GM18499 (cell line): ENCODE data around the gene NXF3.
"Not testable (repeated sequence)": the region's sequence is repeated elsewhere in the genome, so short reads cannot be mapped to it uniquely, and the experiment has no call there.

Experiments
- ATAC-seq: cut with Tn5 transposase; IDR thresholded peaks from one replicate; pipeline ENCODE4 v1.9.1; 2021; ENCODE audit warnings: moderate number of reproducible peaks; ENCODE audit not compliant: insufficient read depth, unreplicated experiment

Gene NXF3, protein sequence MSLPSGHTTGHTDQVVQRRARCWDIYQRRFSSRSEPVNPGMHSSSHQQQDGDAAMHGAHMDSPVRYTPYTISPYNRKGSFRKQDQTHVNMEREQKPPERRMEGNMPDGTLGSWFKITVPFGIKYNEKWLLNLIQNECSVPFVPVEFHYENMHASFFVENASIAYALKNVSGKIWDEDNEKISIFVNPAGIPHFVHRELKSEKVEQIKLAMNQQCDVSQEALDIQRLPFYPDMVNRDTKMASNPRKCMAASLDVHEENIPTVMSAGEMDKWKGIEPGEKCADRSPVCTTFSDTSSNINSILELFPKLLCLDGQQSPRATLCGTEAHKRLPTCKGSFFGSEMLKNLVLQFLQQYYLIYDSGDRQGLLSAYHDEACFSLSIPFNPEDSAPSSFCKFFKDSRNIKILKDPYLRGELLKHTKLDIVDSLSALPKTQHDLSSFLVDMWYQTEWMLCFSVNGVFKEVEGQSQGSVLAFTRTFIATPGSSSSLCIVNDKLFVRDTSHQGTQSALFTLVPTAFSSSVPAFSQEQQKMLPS

GRCh38 chrX:103092942-103093341 lies at the start of gene NXF3:
TSS of gene NXF3 (minus strand) at chrX:103093143. CDS start at chrX:103093023, 120 bp downstream.
- no peak for ATAC-seq

GRCh38 chrX:103136528-103136927 lies 43.6 kb upstream of the NXF3 start:
- ATAC-seq: not testable (repeated sequence)

DNA sequence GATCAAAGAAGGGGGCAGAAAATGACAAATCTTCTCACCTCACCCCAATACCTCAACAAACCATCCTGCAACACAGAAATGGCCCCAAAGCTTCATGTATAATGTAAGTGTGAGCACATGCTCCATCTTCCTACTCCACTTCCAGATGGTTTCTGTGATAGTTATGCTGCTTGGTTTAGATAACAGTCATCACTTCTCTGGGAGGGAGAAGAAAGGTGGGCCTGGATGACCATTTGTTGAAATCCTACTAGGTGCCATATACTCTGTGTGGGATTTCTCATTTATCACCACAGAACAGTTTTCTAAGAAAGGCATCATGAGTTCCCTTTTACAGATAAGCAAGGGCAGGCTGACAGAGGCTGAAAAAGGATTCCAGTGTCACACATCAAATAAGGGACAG lies 31.3 kb upstream of the NXF3 start:
- ATAC-seq: no peak

DNA sequence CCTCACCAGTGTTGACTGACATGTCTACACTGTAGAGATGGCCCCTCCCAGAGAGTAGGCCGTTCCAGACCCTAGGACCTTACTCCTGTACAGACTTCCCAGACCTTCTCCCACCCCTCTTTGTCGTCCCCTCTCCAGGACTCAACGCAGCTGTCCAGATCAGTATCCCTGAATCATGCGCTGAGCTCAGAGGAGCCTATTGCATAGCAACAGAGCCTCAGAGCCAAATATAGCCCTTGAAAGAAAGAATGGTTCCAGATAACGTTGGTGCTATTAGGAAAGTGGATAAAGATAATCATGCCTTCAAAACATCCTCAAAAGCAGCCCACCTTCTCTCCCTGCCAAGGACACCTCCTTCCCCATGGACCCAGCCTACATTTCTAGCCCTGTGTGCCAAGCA lies 27.8 kb upstream of the NXF3 start:
- no peak for ATAC-seq

GRCh38 chrX:103116970-103117369 lies 24.0 kb upstream of the NXF3 start:
- ATAC-seq: not testable (repeated sequence)

DNA sequence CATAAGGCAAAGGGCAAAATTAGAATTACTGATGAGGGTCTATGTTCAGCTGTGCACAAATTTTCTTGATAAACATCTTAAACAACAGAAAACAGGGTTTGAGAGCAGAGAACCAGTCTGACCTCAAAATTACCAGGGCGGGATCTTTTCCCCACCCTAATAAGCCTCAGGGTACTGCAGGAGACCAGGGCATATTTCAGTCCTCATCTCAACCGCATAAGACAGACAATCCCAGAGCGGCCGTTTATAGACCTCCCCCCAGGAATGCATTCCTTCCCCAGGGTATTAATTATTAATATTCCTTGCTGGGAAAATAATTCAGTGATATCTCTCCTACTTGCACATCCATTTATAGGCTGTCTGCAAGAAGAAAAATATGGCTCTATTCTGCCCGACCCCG lies 16.6 kb upstream of the NXF3 start:
- ATAC-seq: not testable (repeated sequence)

GRCh38 chrX:103107836-103108235 lies 14.9 kb upstream of the NXF3 start:
- ATAC-seq: no peak

GRCh38 chrX:103107227-103107737 lies 14.3 kb upstream of the NXF3 start:
- ATAC-seq: not testable (repeated sequence)

GRCh38 chrX:103104370-103104769 lies 11.4 kb upstream of the NXF3 start:
- ATAC-seq: not testable (repeated sequence)

- not testable (repeated sequence) for ATAC-seq
Measured at GRCh38 chrX:103103866-103104265, 10.9 kb upstream of the NXF3 start.

GRCh38 chrX:103101299-103102042 lies 8.5 kb upstream of the NXF3 start:
- ATAC-seq: no peak

GRCh38 chrX:103100484-103100883 lies 7.5 kb upstream of the NXF3 start:
- no peak for ATAC-seq

GRCh38 chrX:103099691-103100090 lies 6.7 kb upstream of the NXF3 start:
- ATAC-seq: no peak

DNA sequence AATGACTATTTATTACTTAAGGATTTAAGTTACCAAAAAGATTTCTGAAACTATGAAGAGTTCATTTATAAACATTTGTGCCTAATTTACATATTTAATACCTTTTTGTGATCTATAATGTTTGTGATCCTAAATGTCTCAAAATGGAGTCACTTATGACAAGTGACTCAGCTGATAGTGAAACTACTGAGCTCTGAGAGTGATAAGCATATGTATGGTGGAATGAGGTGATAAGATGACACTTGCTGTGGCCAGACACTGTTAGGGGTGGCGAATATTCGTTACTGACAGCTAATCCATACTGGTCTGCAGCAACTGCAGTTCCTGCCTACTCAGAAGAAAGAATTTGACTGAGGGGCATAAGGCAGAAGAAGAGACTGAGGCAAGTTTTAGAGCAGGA lies 5.5 kb upstream of the NXF3 start:
- ATAC-seq: no peak

DNA sequence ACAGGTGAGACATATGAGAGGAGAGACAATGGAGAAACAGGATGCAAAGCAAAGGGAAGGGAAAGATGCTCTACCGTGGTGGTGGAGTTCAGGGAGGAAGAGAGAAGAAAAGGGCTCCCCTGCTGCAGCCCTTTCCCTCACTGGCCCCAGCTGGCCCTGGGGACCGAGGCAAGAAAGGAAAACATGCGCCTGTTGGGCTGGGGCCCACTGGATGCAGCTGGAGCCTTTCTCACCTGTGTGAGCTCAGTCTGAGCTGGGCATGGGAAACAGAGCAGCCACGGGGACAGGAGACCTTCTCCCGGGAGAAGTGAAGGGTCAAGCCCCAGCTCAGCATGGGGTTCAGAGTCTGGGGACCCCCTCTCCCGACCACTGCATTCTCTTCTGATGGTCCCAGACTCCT lies 11.9 kb downstream of the NXF3 start:
- ATAC-seq: no peak

DNA sequence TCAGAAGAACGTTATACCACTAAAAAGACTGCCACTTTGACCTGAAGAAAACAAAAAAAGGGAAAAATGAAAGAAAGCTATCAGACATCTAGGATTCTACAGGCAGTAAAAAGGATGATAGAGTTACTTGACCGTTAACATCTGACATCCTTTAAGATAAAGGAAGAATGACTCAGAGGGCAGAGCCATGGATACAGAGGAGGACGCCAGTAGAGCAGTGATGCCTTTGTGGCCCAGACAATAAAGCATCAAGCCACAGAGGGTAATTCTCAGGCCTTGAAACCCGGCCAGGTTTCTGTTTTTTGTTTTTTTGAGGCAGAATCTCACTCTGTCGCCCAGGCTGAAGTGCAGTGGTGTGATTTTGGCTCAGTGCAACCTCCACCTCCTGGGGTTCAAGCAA lies 19.5 kb downstream of the NXF3 start:
- no peak for ATAC-seq

DNA sequence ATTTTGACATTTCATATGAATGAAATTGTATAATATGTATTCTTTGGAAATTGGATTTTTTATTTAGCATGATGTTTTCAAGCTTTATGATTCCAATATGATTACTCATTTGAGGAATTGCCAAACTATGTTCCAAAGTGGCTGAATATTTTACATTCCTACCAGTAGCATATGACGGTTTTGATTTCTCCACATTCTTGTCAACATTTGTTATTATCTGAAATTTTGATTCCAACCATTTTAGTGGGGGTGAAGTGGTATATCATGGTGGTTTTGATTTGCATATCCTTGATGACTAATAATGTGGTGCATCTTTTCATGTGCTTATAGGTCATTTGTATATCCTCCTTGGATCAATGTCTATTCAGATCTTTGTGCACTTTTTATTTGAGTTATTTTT lies 26.3 kb downstream of the NXF3 start:
- no peak for ATAC-seq

DNA sequence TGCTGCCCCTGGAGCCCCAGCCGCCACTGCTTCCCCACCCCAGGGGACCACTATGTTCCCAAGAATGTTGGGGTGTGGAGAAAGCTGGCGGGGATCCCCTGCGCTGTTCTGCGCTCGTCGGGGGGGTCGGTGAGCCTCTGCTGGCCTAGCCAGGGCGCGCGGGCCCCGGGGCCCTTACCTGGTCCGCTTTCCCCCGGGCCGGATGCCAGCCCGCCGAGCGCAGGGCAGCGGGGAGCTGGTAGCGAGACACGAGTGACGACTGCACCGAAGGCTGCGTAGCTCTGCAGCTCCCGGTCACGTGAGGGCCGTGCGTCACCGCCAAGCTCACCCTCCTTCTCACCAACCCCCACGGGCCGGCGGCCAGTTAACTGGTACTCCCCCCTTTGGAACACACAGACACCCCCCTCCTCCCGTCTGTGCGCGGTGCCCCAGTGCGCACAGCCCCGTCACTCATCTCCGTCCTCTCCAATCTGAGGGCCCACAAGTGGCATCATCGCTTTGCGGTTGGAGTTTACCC lies 29.0 kb downstream of the NXF3 start, which contains the start of gene BEX1:
Gene BEX1 (minus strand): TSS at position 254 of the 517 bp plus-strand sequence. CDS start 897 bp downstream, outside the sequence.
- no peak for ATAC-seq

DNA sequence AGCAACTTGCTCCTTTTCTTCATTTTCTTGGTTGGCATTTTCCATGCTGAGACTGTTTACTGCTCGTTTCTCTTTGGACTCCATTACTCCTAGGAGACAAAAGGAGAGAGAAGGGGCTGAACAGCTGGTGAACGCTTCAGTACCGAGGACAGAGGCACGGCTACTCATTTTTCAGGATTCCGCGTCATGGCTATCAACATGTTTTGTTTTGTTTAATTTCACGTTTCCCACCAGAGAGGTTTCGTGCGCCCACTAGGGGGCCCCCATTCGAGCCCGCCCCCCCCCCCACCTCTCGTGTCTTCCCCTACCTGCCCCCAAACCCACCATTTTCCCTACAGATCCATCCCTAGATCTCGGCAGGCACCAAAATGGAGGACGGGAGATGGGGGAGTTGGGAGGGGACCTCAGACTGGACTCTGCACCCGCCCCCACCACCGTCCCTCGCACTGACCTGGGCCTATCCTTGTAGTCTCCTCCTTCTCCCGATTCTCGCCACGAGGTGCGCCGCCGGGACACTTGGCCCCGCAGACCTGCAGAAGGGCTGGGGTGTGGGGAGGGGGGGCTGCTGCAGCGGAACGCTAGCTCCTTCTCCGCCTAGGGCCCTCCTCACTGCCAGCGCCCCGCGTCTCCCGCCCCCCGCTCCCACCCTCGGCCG lies 29.6 kb downstream of the NXF3 start:
- ATAC-seq: no peak

DNA sequence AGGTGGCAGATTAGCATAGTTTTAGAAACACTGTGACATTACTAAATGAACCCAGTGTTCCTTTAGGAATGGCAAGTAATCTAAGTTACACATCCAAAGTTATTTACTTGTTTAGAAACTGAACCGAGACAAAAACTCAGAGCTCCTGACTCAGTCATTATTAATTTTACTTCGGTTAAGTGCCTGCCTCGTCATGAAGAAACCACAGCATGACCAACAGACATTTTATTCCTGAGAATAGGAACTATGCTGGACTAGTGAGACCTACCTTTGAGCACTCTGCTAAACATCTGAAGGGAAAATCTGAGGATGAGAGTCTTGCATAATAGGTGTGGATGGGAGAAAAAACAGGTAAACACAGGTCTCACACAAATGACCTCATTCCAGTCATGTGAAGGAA lies 31.5 kb downstream of the NXF3 start:
- no peak for ATAC-seq
